Measurements from ENCODE around the gene OR51E1. TPM values are rescaled to one million over a fixed set of nuclear protein-coding genes. Genes with fewer than 3 reads are reported as not detected.

Gene OR51E1
- total and polyA plus RNA-seq, 9 of the 15 experiments (the other 6 are each of a cell fraction or from before 2014, with no cell fraction given), result 0.03 to 0.04 TPM; not detected in 7

GRCh38 chr11:4607781-4608666, 35.8 kb upstream of the OR51E1 start, which contains the start of gene TRIM68 (continued):
- 0 out of 2 replicates have a peak, but pooled peaks have one; percentile 3 for TF ChIP-seq ZBTB40 (IDR thresholded peaks at IDR 0.05)
- TF ChIP-seq ZBTB40 (CRISPR knock-in tag; IDR thresholded peaks at IDR 0.05), result no peak
- TF ChIP-seq PURB (CRISPR knock-in tag; IDR thresholded peaks at IDR 0.05; ENCODE audit: low read depth), result no peak
- TF ChIP-seq BRD4 (IDR thresholded peaks at IDR 0.05), result no peak
- no peak for TF ChIP-seq NR4A1 (CRISPR knock-in tag; IDR thresholded peaks at IDR 0.05)
- TF ChIP-seq NR4A1 (tag; IDR thresholded peaks at IDR 0.05), result no peak
- TF ChIP-seq CREB1 (IDR thresholded peaks at IDR 0.05), result 0 out of 2 replicates have a peak, but pooled peaks have one; percentile 14
- TF ChIP-seq CREB1 (CRISPR knock-in tag; IDR thresholded peaks at IDR 0.05), result no peak; the same call in 1 of the 2 replicates
- TF ChIP-seq GTF2E2 (tag; IDR thresholded peaks at IDR 0.05), result no peak
- 0 out of 6 replicates have a peak, but pooled peaks of 1 of the 3 experiments have one; percentile 32 for TF ChIP-seq ZBTB11 (CRISPR knock-in tag; IDR thresholded peaks at IDR 0.05)
- TF ChIP-seq KAT8 (IDR thresholded peaks at IDR 0.05; ENCODE audit: low read depth), result no peak
- TF ChIP-seq MEIS2 (IDR thresholded peaks at IDR 0.05; ENCODE audit: partially characterized antibody), result peak; percentile 29
- TF ChIP-seq SMARCC2 (IDR thresholded peaks at IDR 0.05; ENCODE audit: low read depth), result no peak

Measured in K562 (cell line).